ENCODE data around the gene GMEB1.
"Not testable (repeated sequence)": the region's sequence is repeated elsewhere in the genome, so short reads cannot be mapped to it uniquely, and the experiment has no call there.

The GMEB1 gene

GRCh38 chr1:28680151-28680550 lies 11.6 kb downstream of the GMEB1 start:
- TF ChIP-seq CTCF (IDR thresholded peaks at IDR 0.05; ENCODE audit: control insufficient read depth, insufficient read depth, low read depth, low read length, missing control alignments): no peak
- no peak overlapping the region for H3K4me3 ChIP-seq (ENCODE audit: control insufficient read depth, low read depth, low read length)
- DNase-seq (ENCODE audit: low read depth): no peak

DNA sequence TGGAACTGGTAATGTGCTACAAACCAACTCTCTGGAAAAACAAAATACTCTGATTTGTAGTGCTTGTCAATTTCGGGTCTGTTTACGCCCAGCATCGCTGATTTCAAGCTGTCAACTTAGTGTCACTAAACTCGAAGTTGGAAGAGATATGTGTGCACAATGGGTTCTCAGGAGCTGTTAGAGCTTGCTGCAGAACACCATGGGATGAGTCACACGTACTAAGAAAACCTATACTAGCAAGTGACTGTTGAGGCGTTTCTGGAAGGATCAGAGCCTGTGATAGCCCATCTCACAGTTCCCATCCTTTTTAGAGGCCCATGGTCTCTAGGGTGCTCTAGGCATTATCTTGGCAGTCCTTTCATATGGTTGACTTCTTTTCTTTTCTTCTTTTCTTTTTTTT lies 14.3 kb downstream of the GMEB1 start:
- DNase-seq (ENCODE audit: low read depth): no peak
- no peak for TF ChIP-seq CTCF (IDR thresholded peaks at IDR 0.05; ENCODE audit: control insufficient read depth, insufficient read depth, low read depth, low read length, missing control alignments)
- H3K4me3 ChIP-seq (ENCODE audit: control insufficient read depth, low read depth, low read length): no peak overlapping the region

GRCh38 chr1:28684937-28685336 lies 16.4 kb downstream of the GMEB1 start:
- no peak for DNase-seq (ENCODE audit: low read depth)
- no peak for TF ChIP-seq CTCF (IDR thresholded peaks at IDR 0.05; ENCODE audit: control insufficient read depth, insufficient read depth, low read depth, low read length, missing control alignments)
- H3K4me3 ChIP-seq (ENCODE audit: control insufficient read depth, low read depth, low read length): no peak overlapping the region

DNA sequence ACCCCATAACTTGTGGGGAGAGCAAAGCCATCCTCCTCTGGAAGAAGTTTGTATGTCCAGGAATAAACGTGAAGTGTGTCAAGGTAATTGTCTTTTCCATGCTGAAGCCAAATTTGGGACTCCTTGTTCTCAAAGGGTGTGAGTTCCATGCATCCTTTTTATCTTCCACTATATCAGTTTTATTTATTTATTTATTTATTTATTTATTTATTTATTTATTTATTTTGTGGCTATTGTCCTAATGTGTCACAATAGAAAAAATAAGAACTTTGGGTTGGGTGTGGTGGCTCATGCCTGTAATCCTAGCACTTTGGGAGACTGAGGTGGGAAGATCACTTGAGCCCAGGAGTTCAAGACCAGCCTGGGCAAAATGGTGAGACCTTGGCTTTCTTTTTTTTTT lies 23.0 kb downstream of the GMEB1 start:
- not testable (repeated sequence) for DNase-seq (ENCODE audit: low read depth); H3K4me3 ChIP-seq (ENCODE audit: control insufficient read depth, low read depth, low read length)

DNA sequence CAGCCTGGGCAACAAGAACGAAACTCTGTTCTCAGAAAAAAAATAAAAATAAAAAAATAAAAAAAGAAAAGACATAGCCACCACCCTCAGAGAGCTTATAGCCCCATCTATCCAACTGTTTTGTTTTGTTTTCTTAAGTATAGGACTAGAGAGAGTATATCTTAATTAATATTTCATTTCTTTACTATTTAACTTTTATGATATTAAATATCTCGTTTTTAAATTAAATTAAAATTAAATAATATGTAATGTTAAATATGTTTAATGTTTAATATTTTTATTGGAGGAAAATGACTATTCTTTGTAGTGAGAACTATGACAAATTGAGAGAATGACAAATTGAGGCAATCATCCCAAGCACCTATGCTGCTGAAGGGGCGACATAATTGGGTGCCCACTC lies 35.0 kb downstream of the GMEB1 start:
- no peak for TF ChIP-seq CTCF (IDR thresholded peaks at IDR 0.05; ENCODE audit: control insufficient read depth, insufficient read depth, low read depth, low read length, missing control alignments)
- DNase-seq (ENCODE audit: low read depth): no peak
- no peak overlapping the region for H3K4me3 ChIP-seq (ENCODE audit: control insufficient read depth, low read depth, low read length)

DNA sequence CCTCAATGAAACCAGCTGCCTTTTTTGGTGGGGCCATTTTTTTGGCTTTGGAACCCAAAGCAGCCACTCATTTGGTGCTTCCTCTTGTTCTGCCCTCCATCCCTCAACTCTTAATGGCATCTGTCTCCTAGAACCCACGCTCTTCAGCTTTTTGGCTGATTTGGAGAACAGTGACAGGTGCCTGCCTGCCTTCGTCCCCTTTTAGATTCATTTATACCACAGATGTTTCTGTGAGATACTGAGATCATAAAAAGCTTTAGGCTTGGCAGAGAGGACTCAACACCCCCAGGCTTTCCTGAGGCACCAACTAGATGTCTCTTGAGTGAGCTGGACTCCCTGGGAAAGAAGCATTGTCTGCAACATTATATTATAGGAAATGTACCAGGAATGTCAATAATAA lies 47.8 kb downstream of the GMEB1 start:
- TF ChIP-seq CTCF (IDR thresholded peaks at IDR 0.05; ENCODE audit: control insufficient read depth, insufficient read depth, low read depth, low read length, missing control alignments): no peak
- DNase-seq (ENCODE audit: low read depth): no peak

GRCh38 chr1:28718166-28718565 lies 49.6 kb downstream of the GMEB1 start:
- no peak for DNase-seq (ENCODE audit: low read depth)
- no peak overlapping the region for H3K4me3 ChIP-seq (ENCODE audit: control insufficient read depth, low read depth, low read length)
- no peak for TF ChIP-seq CTCF (IDR thresholded peaks at IDR 0.05; ENCODE audit: control insufficient read depth, insufficient read depth, low read depth, low read length, missing control alignments)

More for the DNA sequence above, 47.8 kb downstream of the GMEB1 start:
- no peak overlapping the region for H3K4me3 ChIP-seq (ENCODE audit: control insufficient read depth, low read depth, low read length)
